ENCODE data around the gene PRR23B.

The PRR23B gene

GRCh38 chr3:139005356-139005993 lies 15.3 kb downstream of the PRR23B start:
- Mint-ChIP-seq H3K9me3 (peaks cover 16 to 29% of the 10 kb centered on the region in 2 donors), H3K36me3 (peaks cover 0 to 7% of the 10 kb centered on the region in 2 donors), H3K4me1 (no peaks in the 10 kb centered on the region), H3K27ac (no peak overlapping the region), H3K4me3 (no peak overlapping the region), H3K27me3 (peaks cover 0 to 4% of the 10 kb centered on the region in 2 donors)
- no peak for DNase-seq
- no peak for ATAC-seq (replicated peaks)

- no peak for ATAC-seq (replicated peaks)
Measured at GRCh38 chr3:138995706-138996105, 25.0 kb downstream of the PRR23B start.

GRCh38 chr3:138987181-138987580 lies 33.5 kb downstream of the PRR23B start:
- Mint-ChIP-seq H3K4me3 (no peak overlapping the region), H3K27me3 (peaks cover 0 to 27% of the 10 kb centered on the region in 2 donors), H3K4me1 (no peaks in the 10 kb centered on the region), H3K27ac (no peak overlapping the region), H3K9me3 (no peaks in the 10 kb centered on the region), H3K36me3 (no peaks in the 10 kb centered on the region)
- DNase-seq (no peak), ATAC-seq (replicated peaks) (no peak)

More at GRCh38 chr3:138995706-138996105, 25.0 kb downstream of the PRR23B start:
- H3K27me3 Mint-ChIP-seq = peaks cover 9 to 15% of the 10 kb centered on the region in 2 donors
- H3K9me3 Mint-ChIP-seq = peaks cover 2 to 4% of the 10 kb centered on the region in 2 donors
- H3K36me3 Mint-ChIP-seq = no peaks in the 10 kb centered on the region
- DNase-seq = no peak
- no peak overlapping the region for H3K27ac Mint-ChIP-seq
- H3K4me1 Mint-ChIP-seq = no peaks in the 10 kb centered on the region
- H3K4me3 Mint-ChIP-seq = no peak overlapping the region

- Mint-ChIP-seq H3K9me3 (no peaks in the 10 kb centered on the region), H3K27me3 (peaks cover 4 to 18% of the 10 kb centered on the region in 2 donors), H3K4me1 (no peaks in the 10 kb centered on the region), H3K27ac (no peak overlapping the region), H3K4me3 (no peak overlapping the region), H3K36me3 (no peaks in the 10 kb centered on the region)
- DNase-seq (no peak), ATAC-seq (replicated peaks) (no peak)
Measured at GRCh38 chr3:138985932-138986331, 34.8 kb downstream of the PRR23B start.

- no peak overlapping the region for H3K4me3 Mint-ChIP-seq
Measured at GRCh38 chr3:138984816-138985215, 35.9 kb downstream of the PRR23B start.

GRCh38 chr3:138976047-138976446 lies 44.7 kb downstream of the PRR23B start:
- H3K4me3 Mint-ChIP-seq = no peak overlapping the region
- peaks cover 14 to 29% of the 10 kb centered on the region in 2 donors for H3K27me3 Mint-ChIP-seq
- no peak overlapping the region for H3K27ac Mint-ChIP-seq
- ATAC-seq (replicated peaks) = no peak
- no peak for DNase-seq
- no peaks in the 10 kb centered on the region for H3K9me3 Mint-ChIP-seq
- no peaks in the 10 kb centered on the region for H3K4me1 Mint-ChIP-seq
- H3K36me3 Mint-ChIP-seq = peaks cover 0 to 1% of the 10 kb centered on the region in 2 donors

More at GRCh38 chr3:138984816-138985215, 35.9 kb downstream of the PRR23B start:
- no peak for ATAC-seq (replicated peaks)
- Mint-ChIP-seq H3K27ac (no peak overlapping the region), H3K27me3 (peaks cover 9 to 23% of the 10 kb centered on the region in 2 donors), H3K9me3 (no peaks in the 10 kb centered on the region), H3K36me3 (no peaks in the 10 kb centered on the region), H3K4me1 (no peaks in the 10 kb centered on the region)
- DNase-seq = no peak

- Mint-ChIP-seq H3K4me3 (no peak overlapping the region), H3K4me1 (no peaks in the 10 kb centered on the region), H3K27ac (no peak overlapping the region), H3K27me3 (peaks cover 17 to 29% of the 10 kb centered on the region in 2 donors), H3K36me3 (peaks cover 0 to 1% of the 10 kb centered on the region in 2 donors), H3K9me3 (no peaks in the 10 kb centered on the region)
- ATAC-seq (replicated peaks) = no peak
- DNase-seq = no peak
Measured at GRCh38 chr3:138975351-138975750, 45.4 kb downstream of the PRR23B start.

- H3K27ac Mint-ChIP-seq = no peak overlapping the region
- DNase-seq (no peak), ATAC-seq (replicated peaks) (no peak)
- peaks cover 20 to 34% of the 10 kb centered on the region in 2 donors for H3K27me3 Mint-ChIP-seq
- no peaks in the 10 kb centered on the region for H3K9me3 Mint-ChIP-seq
- no peak overlapping the region for H3K4me3 Mint-ChIP-seq
- peaks cover 0 to 1% of the 10 kb centered on the region in 2 donors for H3K36me3 Mint-ChIP-seq
- no peaks in the 10 kb centered on the region for H3K4me1 Mint-ChIP-seq
Measured at GRCh38 chr3:138974462-138974861, 46.3 kb downstream of the PRR23B start.

- ATAC-seq (replicated peaks) (no peak), DNase-seq (no peak)
- no peaks in the 10 kb centered on the region for H3K4me1 Mint-ChIP-seq
- H3K27ac Mint-ChIP-seq = no peak overlapping the region
- no peak overlapping the region for H3K4me3 Mint-ChIP-seq
- H3K27me3 Mint-ChIP-seq = peaks cover 22 to 34% of the 10 kb centered on the region in 2 donors
- H3K36me3 Mint-ChIP-seq = peaks cover 0 to 1% of the 10 kb centered on the region in 2 donors
- no peaks in the 10 kb centered on the region for H3K9me3 Mint-ChIP-seq
Measured at GRCh38 chr3:138972941-138973340, 47.8 kb downstream of the PRR23B start.

GRCh38 chr3:138971766-138972320 lies 48.9 kb downstream of the PRR23B start:
- H3K36me3 Mint-ChIP-seq = peaks cover 0 to 1% of the 10 kb centered on the region in 2 donors

More at GRCh38 chr3:138971766-138972320, 48.9 kb downstream of the PRR23B start:
- no peaks in the 10 kb centered on the region for H3K4me1 Mint-ChIP-seq
- DNase-seq = no peak
- no peak for ATAC-seq (replicated peaks)
- no peak overlapping the region for H3K27ac Mint-ChIP-seq
- peaks cover 28 to 29% of the 10 kb centered on the region in 2 donors for H3K27me3 Mint-ChIP-seq
- peaks cover 0 to 3% of the 10 kb centered on the region in 2 donors for H3K9me3 Mint-ChIP-seq
- H3K4me3 Mint-ChIP-seq = no peak overlapping the region
